M059J (cell line): ENCODE results near the gene MAP3K4. TPM values are rescaled to one million over a fixed set of nuclear protein-coding genes. Genes with fewer than 3 reads are reported as not detected.

Experiments used
- DNase-seq: peaks from one replicate; pipeline ENCODE4 v3.0.0-alpha.2; 2012; ENCODE audit warnings: low read depth
- total RNA-seq: library from RNA; depleted of rRNA; stranded (reverse); fragments of >200 nt; shearing (Covaris generic); gene quantifications from 2 replicates; pipeline ENCODE4 v1.2.3, GENCODE V29; 2014

MAP3K4 gene
- total RNA-seq, 1 experiment from 2014 or later = 26.7 TPM

GRCh38 chr6:161035981-161036263, 44.4 kb downstream of the MAP3K4 start:
- DNase-seq = no peak

GRCh38 chr6:161037873-161038228, 46.3 kb downstream of the MAP3K4 start:
- no peak for DNase-seq

- DNase-seq = peak; percentile 99
Observed at GRCh38 chr6:161038229-161039031, 46.9 kb downstream of the MAP3K4 start.

- DNase-seq = no peak
Observed at GRCh38 chr6:161041274-161041673, 49.7 kb downstream of the MAP3K4 start.

- DNase-seq = no peak
Observed at GRCh38 chr6:161044335-161044734, 52.8 kb downstream of the MAP3K4 start.

- no peak for DNase-seq
Observed at GRCh38 chr6:161048641-161049040, 57.1 kb downstream of the MAP3K4 start.

GRCh38 chr6:161050134-161050765, 58.7 kb downstream of the MAP3K4 start:
- DNase-seq = peak; percentile 67

- DNase-seq = no peak
Observed at GRCh38 chr6:161053103-161053502, 61.5 kb downstream of the MAP3K4 start.

GRCh38 chr6:161054876-161055275, 63.3 kb downstream of the MAP3K4 start:
- no peak for DNase-seq

GRCh38 chr6:161056451-161056850, 64.9 kb downstream of the MAP3K4 start:
- DNase-seq = no peak

GRCh38 chr6:161057103-161058091, 65.8 kb downstream of the MAP3K4 start:
- no peak for DNase-seq

GRCh38 chr6:161058741-161059140, 67.2 kb downstream of the MAP3K4 start:
- no peak for DNase-seq

- DNase-seq = no peak
Observed at GRCh38 chr6:161061576-161061975, 70.0 kb downstream of the MAP3K4 start.

GRCh38 chr6:161064915-161065314, 73.3 kb downstream of the MAP3K4 start:
- no peak for DNase-seq

- DNase-seq = no peak
Observed at GRCh38 chr6:161066511-161066910, 74.9 kb downstream of the MAP3K4 start.

GRCh38 chr6:161067749-161068148, 76.2 kb downstream of the MAP3K4 start:
- DNase-seq = no peak

- no peak for DNase-seq
Observed at GRCh38 chr6:161068321-161068741, 76.8 kb downstream of the MAP3K4 start.

GRCh38 chr6:161073930-161074329, 82.4 kb downstream of the MAP3K4 start:
- DNase-seq = no peak

GRCh38 chr6:161074496-161075121, 83.0 kb downstream of the MAP3K4 start:
- DNase-seq = peak; percentile 4

- no peak for DNase-seq
Observed at GRCh38 chr6:161076181-161076677, 84.7 kb downstream of the MAP3K4 start.

- DNase-seq = peak; percentile 91
Observed at GRCh38 chr6:161079566-161080262, 88.1 kb downstream of the MAP3K4 start.
